ENCODE results near the gene SCGB1C1. TPM values are rescaled to one million over a fixed set of nuclear protein-coding genes. Genes with fewer than 3 reads are reported as not detected.
"Not testable (repeated sequence)": the region's sequence is repeated elsewhere in the genome, so short reads cannot be mapped to it uniquely, and the experiment has no call there.

The SCGB1C1 gene
- total RNA-seq, 2 donors from 2014 or later, result 0.64 TPM; not detected in 1

- ATAC-seq (no peak), DNase-seq (ENCODE audit: low spot score in 2 of 2) (no peak)
- H3K27ac Mint-ChIP-seq, result no peak overlapping the region
- no peaks in the 10 kb centered on the region for H3K36me3 Mint-ChIP-seq
- no peaks in the 10 kb centered on the region for H3K9me3 Mint-ChIP-seq
Observed at GRCh38 chr11:223884-224283, 31.0 kb downstream of the SCGB1C1 start.

GRCh38 chr11:224424-224823 lies 31.5 kb downstream of the SCGB1C1 start:
- Mint-ChIP-seq H3K9me3 (no peaks in the 10 kb centered on the region), H3K27ac (peak overlapping the region in 1 of 2 donors; percentile 47), H3K36me3 (no peaks in the 10 kb centered on the region)
- no peak for DNase-seq (ENCODE audit: low spot score in 2 of 2)
- no peak for ATAC-seq

GRCh38 chr11:225734-226453 lies 33.0 kb downstream of the SCGB1C1 start:
- H3K36me3 Mint-ChIP-seq, result peaks cover 0 to 4% of the 10 kb centered on the region in 2 donors
- H3K27ac Mint-ChIP-seq, result peak overlapping the region; percentile 47 to 57
- ATAC-seq (peak; percentile 76 to 93), DNase-seq (ENCODE audit: low spot score in 2 of 2) (no peak)
- no peaks in the 10 kb centered on the region for H3K9me3 Mint-ChIP-seq

- ATAC-seq (no peak), DNase-seq (ENCODE audit: low spot score in 2 of 2) (no peak)
- Mint-ChIP-seq H3K27ac (peak overlapping the region in 1 of 2 donors; percentile 53), H3K9me3 (no peaks in the 10 kb centered on the region), H3K36me3 (peaks cover 0 to 4% of the 10 kb centered on the region in 2 donors)
Observed at GRCh38 chr11:227824-228379, 35.0 kb downstream of the SCGB1C1 start.

- Mint-ChIP-seq H3K9me3 (no peaks in the 10 kb centered on the region), H3K36me3 (peaks cover 0 to 4% of the 10 kb centered on the region in 2 donors), H3K27ac (no peak overlapping the region)
- no peak for ATAC-seq
- no peak for DNase-seq (ENCODE audit: low spot score in 2 of 2)
Observed at GRCh38 chr11:230431-230830, 37.6 kb downstream of the SCGB1C1 start.

- Mint-ChIP-seq H3K27ac (peak overlapping the region in 1 of 2 donors; percentile 29), H3K36me3 (peaks cover 8 to 12% of the 10 kb centered on the region in 2 donors), H3K9me3 (no peaks in the 10 kb centered on the region)
- DNase-seq (ENCODE audit: low spot score in 2 of 2) (no peak), ATAC-seq (no peak)
Observed at GRCh38 chr11:232783-233565, 40.1 kb downstream of the SCGB1C1 start.

- ATAC-seq, result no peak
- DNase-seq (ENCODE audit: low spot score in 2 of 2), result no peak
- H3K27ac Mint-ChIP-seq, result peak overlapping the region; percentile 91 to 99
- H3K9me3 Mint-ChIP-seq, result no peaks in the 10 kb centered on the region
- peaks cover 11 to 13% of the 10 kb centered on the region in 2 donors for H3K36me3 Mint-ChIP-seq
Observed at GRCh38 chr11:235180-235579, 42.3 kb downstream of the SCGB1C1 start.

- no peak for DNase-seq (ENCODE audit: low spot score in 2 of 2)
Observed at GRCh38 chr11:235609-235996, 42.7 kb downstream of the SCGB1C1 start.

GRCh38 chr11:235997-236773 lies 43.3 kb downstream of the SCGB1C1 start, which contains the start of gene SIRT3:
Gene SIRT3, minus strand, starts transcription at chr11:236342. Its CDS starts 14 bp downstream, at chr11:236328.
- peaks cover 15% of the 10 kb centered on the region in 2 donors for H3K36me3 Mint-ChIP-seq
- peak; percentile 77 to 84 for DNase-seq (ENCODE audit: low spot score in 2 of 2)
- peak within 1 kb of the TSS; percentile 99 to 100 for H3K27ac Mint-ChIP-seq
- H3K9me3 Mint-ChIP-seq, result no peaks in the 10 kb centered on the region
- ATAC-seq, result peak; percentile 78 to 86

More at GRCh38 chr11:235609-235996, 42.7 kb downstream of the SCGB1C1 start:
- Mint-ChIP-seq H3K27ac (peak overlapping the region; percentile 91 to 99), H3K9me3 (no peaks in the 10 kb centered on the region), H3K36me3 (peaks cover 13% of the 10 kb centered on the region in 2 donors)
- peak; percentile 42 to 47 for ATAC-seq

- ATAC-seq (peak; percentile 82 to 89), DNase-seq (ENCODE audit: low spot score in 2 of 2) (peak; percentile 88 to 90)
- peak within 1 kb of the TSS; percentile 99 to 100 for H3K27ac Mint-ChIP-seq
- H3K9me3 Mint-ChIP-seq, result no peaks in the 10 kb centered on the region
- peaks cover 24% of the 10 kb centered on the region in 2 donors for H3K36me3 Mint-ChIP-seq
Observed at GRCh38 chr11:236774-237767, 44.2 kb downstream of the SCGB1C1 start, which contains the start of gene PSMD13. Gene PSMD13, plus strand, starts transcription at chr11:236976. Its CDS starts 74 bp downstream, at chr11:237050.

GRCh38 chr11:238346-238745 lies 45.5 kb downstream of the SCGB1C1 start:
- ATAC-seq; DNase-seq (ENCODE audit: low spot score in 2 of 2); H3K9me3 Mint-ChIP-seq: not testable (repeated sequence)
- Mint-ChIP-seq H3K27ac (peak overlapping the region; percentile 83 to 99), H3K36me3 (peaks cover 32 to 33% of the 10 kb centered on the region in 2 donors)

- DNase-seq (ENCODE audit: low spot score in 2 of 2) (no peak), ATAC-seq (no peak)
- peak overlapping the region in 1 of 2 donors; percentile 99 for H3K27ac Mint-ChIP-seq
- peaks cover 38 to 40% of the 10 kb centered on the region in 2 donors for H3K36me3 Mint-ChIP-seq
- no peaks in the 10 kb centered on the region for H3K9me3 Mint-ChIP-seq
Observed at GRCh38 chr11:240315-240714, 47.4 kb downstream of the SCGB1C1 start.

GRCh38 chr11:241634-242033 lies 48.8 kb downstream of the SCGB1C1 start:
- ATAC-seq, result no peak
- Mint-ChIP-seq H3K27ac (peak overlapping the region; percentile 28 to 63), H3K36me3 (peaks cover 40 to 42% of the 10 kb centered on the region in 2 donors), H3K9me3 (no peaks in the 10 kb centered on the region)
- no peak for DNase-seq (ENCODE audit: low spot score in 2 of 2)

Data from activated naive CD4-positive, alpha-beta T cell treated with anti-CD3 and anti-CD28 coated beads, Interleukin-2, amount 50 U/mL, for 72 hours (primary cell).